GM19397 (cell line): ENCODE measurements around the gene SYT7.

ENCODE experiments used
- ATAC-seq: cut with Tn5 transposase; IDR thresholded peaks from one replicate; pipeline ENCODE4 v1.9.1; 2021; ENCODE audit warnings: mild to moderate bottlenecking, moderate library complexity; ENCODE audit not compliant: unreplicated experiment

SYT7 gene

DNA sequence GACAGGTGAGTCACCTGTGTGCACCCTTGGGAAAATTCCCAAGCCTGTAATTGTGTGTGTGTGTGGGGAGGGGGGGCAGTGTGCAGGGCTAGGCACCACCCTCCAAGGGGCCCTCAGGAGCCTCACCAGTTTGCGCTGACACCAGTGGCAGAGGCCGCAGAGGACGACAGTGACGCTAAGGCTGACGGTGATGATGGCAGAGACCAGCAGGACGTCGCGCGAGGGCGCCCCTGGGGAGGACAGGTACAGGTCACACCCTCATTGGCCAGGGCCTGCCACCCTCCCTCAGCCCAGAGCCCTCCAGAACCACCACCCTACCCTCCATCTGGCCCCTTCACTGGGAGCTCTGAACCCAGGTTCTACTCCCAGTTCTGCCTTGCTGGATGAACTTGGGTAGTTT lies 24.9 kb downstream of the SYT7 start:
- ATAC-seq, result no peak

DNA sequence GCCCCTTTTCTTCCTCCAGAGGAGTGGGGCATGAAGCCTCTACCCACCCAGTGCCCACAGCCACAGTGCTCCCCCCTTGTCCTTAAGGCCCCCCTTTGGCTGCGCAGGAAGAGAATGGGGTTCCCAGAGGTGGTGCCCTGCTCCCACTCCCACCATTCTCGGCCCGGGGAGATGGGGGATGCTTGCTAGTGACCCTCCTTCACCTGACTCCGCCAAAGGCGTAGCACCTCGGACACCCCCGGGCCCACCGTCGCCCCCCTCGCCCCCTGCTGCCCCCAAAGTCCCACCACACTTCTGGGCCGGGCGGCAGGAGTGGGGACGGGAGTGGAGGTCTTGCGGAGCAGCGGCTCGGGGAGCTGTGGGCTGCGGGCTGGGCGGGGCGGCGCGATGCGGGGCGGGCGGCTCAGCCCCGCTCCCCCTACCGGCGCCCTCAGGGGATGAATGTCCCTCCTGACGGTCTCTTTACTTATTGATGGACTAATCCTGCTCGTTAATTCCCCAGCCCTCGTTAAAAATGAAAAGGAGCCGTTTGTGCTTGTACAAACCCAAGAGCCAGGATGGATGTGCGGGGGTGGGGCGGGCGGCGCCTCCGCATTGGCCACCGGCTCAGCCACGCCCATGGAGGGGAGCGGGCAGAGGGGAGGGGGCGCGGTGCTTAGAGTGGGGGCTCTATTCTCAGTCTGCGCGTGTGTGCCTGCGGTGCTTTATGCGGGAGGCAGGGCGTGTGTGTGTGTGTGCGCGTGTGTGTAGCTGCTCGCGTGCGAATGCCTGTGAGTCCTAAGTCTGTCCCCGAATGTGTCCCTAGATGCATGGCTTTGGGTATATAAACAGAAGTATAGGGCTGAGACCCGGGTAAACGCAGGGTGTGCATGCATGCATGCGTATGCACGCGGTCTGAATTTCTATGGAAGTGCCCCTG lies 25.6 kb downstream of the SYT7 start:
- ATAC-seq, result no peak

DNA sequence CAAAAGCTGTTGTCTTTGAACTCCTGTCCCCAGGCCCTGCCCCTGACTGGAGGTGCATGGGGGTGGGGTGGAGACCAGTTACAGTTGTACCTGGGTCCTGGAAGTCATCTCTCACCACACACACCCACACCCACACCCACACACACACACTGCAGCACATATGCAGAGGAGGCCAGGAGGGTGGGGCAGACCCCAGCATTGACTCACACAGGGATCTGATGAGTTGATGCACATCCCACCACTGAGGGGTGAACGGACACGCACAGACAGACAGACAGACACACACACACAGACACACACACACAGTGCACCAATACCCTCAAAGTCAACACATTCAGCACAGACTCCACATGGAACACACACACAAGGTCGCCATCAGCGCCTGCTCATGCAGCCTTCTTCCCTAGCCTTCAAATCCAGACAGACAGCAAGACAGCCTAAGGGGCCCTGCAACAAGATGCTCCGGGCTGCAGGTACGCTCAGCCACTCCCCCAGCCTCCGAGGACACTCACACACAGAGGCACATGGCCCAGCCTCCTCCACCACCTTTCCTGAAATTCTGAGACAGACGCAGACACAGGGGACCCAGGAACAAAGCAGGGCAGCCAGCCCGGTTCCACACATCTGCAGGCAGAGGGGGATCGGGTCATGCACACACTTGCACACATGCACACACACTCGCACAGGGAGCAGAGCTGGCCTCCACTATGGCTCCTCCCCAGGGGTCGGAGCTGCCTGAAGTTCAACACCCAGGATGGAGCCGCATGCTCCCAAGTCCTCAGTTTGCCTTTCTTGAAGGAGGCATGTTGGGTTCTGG lies 26.5 kb downstream of the SYT7 start:
- ATAC-seq, result no peak

DNA sequence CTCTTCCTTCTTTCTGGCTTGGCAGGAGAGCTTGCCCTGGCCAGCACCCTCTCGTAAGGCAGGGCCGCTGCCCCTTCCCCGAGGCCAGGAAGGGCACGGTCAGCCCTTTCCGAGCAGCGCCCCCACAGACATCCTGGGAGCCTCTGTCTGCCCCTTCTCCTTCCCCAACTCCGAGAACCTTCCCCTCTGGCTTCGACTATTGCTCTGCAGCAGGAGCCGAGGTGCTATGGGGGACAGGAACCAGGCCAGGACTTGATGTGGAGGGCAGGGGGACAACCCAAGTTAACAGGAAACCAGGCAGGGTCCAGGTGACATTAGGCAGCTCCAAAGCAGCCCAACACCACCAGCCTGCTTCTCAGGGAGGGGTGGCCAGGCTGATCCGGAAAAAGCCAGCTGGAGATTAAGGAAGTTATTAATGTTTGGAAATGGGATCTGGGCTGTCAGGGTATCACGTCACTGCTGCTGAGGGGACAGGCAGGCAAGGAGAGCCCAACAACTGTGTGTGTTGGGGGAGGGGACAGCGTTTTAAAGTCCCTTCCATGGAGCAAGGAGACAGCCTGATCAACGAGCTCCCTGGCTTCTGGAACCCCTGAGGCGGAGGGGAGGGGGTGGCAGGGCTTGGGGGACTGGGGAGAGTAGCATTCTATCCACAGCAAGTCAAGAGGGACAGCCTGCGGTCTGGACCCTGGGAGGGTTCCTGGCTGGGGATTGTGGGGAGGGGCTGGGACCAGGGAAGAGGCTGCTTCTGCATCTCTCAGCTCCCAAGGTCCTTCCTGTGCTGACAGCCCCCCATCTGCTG lies 27.3 kb downstream of the SYT7 start:
- no peak for ATAC-seq

DNA sequence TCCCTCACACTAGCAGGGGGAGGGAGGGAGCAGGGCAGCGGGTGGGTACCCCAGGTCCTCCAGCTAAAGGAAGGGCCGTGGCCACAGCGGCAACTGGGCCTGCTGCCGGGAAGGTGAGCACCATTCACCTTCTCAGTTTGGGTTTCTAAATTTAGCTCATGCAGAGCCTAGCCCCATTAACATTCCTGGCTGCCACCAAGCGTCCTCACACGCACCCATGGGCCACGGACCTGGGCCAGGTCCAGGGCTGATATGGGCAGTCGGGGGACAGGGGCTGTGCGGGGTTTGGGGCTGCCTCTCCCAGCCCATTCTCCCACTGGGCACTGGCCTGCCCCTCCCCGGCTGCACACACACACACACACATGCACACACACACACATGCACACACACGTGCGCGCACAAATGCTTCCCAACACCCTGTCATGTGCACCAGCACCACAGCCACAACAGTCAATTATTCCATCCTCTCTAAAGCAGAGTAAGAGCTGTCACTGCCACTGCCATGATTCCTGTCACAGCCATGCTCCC lies 28.7 kb downstream of the SYT7 start:
- no peak for ATAC-seq

DNA sequence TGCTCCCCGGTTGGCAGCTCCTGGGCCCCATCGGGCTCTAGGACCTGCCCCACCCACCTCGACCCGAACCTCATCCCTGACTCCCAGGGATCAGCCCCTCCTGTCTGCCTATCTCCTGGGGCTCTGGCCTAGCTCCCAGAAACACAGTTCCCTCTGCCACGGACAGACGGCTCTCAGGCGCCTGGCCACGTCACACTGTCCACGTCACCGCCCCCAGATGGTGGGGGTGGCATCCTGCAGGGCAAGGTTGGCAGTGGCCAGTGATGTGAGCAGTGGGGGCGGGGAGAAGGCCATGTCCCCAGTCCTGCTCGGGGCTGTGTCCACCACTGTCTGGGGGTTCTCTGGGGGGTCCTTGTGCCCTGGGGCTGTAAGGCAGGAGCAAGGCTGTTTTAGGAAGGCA lies 29.2 kb downstream of the SYT7 start:
- ATAC-seq, result no peak

DNA sequence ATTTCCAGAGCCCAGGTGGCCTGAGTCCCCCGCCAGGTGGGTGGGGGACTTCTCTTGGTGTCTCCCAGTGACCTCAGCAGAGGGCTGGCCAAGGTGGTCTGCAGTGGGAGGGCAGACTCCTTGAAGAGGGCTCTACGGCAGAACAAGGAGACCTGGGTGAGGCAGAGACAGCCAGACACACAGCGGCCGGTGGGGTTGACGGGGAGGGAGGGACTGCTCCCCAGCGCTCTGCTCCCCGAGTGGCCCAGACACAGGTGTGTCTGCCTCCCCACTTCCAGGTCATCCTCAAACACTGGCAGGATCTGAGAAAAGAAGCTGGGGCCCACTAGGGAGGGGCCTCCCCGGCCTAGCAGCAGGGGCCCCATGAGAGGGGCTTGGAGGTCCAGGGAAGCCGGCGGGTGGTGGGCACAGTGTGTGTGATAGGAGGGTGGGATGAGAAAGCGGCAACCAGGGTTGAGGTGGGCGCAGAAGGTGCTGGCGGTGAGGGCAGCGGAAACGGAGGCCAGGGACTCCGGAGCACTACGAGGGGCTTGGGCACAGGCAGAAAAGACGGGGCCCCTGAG lies 30.1 kb downstream of the SYT7 start:
- ATAC-seq, result no peak

DNA sequence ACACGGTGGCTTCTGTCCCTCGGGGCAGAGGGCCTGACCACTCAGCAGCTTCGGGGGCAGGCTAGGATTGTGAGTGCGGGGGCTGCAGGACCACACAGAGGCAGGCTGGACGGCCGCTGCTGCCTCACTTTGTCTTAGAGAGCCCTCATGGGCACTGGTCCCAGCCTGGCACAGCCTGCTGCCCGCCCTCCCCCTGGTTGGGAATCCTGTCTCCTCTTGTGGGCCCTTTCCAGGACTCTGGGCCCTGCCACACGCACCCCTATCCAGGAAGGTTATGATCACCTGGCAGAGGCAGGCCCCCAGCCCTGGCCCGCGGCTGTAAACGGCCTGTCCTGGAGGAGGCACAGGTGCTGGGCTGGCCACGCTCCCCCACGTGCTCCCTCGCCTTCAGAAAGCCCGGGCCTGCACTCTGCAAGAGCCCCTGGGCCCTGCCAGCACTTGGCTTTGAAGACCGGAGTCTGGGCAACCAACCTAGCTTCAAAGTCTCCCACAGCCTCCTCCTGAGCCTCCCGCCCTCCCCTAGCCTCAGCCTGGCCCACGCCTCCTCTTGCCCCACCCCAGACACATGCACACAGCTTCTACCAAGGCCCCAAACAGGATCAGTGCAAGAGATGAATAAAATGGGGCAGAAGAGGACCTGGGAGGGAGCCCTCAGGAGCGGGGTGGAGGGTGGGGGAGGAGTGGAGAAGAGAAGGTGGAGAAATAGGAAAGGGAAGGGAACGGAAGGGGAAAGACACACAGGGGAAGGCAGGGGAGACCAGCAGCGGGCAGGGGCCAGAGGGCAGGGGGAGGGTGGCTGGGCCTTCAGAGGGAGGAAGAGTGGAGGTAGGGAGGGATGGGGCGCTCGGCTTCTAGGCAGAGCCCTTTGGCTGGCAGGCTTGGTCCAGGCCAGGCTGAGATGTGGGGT lies 31.0 kb downstream of the SYT7 start:
- no peak for ATAC-seq

DNA sequence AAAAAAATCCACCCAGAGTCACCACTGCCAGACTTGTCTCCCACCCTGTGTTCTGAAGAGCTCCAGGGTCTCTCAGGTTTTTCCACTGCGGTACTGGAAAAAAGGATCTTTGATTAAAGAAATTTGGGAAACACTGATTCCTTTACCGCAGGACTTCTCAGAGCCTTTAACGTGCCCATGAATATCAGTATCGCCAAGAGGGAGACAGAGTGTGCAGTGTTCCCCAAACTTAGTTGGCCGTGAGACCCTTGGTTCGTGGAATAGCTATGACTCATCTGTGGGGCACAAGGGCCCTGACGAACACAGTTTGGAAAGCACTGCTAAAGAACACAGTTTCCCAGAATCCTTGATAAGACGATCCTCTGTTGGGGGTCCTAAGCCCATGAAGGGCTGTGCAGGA lies 31.7 kb downstream of the SYT7 start:
- no peak for ATAC-seq

DNA sequence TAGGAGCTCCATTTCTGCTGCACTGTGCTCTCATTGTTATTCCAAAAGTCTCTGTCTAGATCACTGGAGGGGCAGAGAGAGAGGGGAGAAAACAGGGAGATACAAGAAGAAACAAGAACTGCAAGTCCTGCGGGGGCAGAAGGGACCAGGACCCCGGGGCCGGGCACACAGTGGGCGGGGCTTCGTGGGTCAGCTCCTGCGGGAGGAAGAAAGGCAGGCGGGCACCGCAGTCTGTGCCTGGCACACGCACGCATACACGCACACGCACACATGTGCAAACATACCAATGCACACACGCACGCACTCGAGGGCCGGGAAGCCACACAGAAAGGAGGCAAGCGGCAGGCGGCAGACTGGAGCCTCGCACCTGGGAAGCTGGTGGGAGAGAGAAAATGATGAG lies 33.6 kb downstream of the SYT7 start:
- no peak for ATAC-seq

DNA sequence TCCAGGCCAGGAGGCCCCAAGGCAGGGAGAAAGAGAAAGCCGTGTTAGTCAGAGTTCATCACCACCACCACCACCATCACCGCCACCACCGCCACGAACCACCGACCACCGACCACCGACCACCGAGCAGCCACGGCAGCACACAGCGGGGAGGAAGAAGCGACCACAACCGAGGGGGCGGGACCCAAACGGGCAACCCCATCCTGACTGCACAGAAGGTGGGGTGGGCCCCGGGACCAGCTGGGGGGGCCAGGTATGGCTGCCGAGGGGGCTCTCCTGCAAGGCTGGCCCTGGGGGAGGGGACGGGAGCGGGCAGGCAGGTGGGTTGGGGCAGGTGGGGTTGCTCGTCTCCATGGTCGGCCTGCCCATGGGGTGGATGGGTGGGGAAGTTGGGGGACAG lies 34.2 kb downstream of the SYT7 start:
- no peak for ATAC-seq

DNA sequence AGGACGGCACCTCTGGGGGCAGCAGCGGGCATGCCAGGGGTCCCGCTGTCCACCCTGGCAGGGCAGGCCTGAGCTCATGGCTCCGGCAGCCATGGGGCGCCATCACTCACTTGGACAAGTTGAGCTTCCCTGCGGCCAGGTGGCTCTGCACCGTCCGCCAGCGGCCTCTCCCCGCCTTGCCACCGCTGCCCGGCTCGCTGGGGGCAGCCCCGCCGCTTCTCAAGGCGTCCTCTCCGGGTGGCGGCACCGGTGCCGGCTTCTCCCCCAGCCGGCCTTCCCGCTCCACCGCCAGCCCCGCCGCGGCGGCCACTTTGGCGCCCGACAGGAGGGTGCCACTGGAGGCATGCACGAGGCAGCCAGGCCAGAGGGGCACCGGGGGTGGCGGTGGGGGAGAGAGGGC lies 35.0 kb downstream of the SYT7 start:
- no peak for ATAC-seq

DNA sequence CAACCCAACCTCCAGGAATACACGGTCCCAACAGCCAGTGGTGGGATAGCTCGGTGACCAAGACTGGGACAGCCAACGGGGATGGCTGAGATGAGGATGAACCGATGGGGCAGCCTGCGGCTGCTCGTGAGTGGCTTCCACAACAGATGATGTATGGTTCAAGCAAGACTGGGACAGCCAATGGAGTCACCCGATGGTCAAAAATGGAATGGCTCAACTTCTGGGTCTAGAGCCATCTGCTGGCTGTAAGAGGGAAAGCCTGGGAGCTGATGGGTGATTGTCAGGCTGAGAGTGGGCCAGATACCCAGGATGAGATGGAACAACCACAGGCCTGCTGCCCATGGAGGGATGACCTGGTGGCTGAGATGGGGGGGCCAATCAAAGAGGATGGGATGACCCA lies 35.5 kb downstream of the SYT7 start:
- no peak for ATAC-seq

DNA sequence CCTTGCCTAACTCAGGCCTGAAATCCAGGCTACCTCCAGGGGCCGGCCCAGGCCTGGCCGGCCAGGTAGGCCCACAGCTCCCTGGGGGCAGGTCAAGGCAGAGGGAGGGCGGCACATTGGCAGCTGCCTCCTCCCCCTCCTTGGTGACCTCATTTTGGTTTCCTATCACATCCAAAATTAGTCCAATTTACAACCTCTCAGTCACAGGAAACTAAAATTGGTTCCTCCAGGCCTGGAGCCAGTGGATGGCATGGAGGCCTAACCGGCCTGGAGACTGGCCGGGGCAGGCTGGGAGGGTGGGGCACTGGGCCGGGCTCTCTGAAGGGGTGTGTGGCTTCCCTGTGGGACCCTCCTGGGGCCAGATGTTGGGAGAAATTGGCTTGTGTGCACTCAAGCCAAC lies 36.4 kb downstream of the SYT7 start:
- no peak for ATAC-seq

DNA sequence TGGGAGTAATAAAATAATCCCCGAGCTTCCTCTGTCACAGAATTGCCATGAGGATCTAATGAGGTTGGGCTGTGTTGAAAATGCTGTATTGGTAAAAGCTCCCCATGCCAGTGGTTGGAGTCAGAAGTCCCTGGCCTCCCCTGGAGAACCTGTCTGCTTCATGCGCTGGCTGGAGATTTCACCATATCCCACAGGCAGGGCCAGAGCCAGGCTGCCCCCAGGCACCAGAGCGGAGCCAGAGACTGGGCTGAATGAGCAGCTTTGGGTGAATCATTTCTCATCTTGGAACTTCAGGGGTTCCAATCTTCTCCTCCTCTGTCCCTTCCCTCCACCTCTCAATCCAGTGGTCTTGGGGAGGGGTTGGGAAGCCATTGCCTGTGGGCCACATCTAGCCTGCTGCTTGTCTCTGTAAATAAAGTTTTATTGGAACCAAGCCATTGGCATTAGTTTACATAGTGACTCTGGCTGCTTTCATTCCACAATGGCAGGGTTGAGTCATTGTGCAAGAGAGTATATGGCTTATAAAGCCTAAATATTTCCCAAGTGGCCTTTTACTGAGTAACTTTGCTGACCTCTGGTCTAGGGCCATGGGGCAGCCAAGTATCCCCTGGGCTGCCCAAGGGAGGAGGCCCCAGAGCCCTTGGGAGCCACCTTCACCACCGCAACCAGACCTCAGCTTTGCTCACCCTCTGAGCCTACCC lies 37.1 kb downstream of the SYT7 start:
- ATAC-seq, result no peak

DNA sequence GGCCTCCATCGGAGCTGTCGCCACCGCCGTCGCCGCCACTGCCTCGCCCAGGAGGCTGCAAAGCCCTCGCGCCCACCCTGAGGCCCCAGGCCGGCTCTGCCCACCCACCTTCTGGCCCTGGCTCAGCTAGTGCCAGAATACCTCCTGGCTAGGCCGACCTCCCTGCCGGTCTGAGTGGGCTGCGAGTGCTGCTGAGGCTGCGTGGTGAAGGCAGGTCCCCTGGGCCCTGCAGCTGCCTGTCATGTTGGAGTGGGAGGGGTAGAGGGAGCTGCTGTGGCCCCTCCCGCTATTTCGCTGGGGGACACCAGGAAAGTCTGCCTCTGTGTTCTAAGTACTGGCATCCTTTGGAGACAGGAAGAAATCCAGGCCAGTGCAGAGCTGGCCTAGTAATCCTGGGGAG lies 38.2 kb downstream of the SYT7 start:
- ATAC-seq, result no peak

DNA sequence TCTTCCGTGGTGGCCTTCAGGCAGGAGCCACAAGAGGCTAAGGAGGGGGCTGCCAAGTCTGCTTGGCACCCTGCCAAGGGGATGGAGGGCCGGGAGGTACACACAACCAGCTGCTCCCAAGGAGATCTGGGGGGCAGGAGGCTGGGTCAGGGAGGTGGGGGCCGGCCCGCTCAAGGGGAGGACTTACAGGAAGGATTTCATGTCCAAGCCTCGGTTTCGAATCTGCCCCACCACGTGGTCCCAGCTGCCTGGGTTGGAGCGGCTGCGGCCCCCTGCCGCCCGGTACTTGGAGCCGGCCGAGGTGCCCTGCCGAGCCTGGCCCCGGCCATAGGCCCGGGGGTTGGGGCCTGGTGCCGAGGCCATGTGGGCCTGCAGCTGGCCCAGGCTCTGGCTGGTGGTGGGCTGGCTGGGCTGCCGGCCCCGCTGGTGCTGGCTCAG lies 38.8 kb downstream of the SYT7 start:
- ATAC-seq, result no peak

DNA sequence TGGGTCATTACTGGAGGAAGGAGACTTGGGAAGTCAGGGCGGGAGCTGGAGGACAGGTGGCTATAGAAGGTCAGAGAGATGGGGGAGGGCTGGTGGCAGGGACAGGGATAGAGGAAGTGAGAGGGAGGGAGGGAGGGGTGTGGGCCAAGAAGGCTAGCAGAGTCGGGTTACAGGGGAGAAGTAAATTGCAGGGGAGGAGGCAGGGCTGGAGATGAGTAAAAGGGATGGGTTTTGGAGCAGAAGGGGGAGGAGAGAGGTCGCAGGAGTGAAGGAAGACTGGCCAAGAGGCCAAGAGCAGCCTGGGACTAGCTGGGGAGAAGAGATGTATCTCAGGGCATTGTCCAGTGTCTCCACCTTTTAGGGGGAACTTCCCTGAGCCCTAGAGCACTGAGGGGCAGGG lies 39.3 kb downstream of the SYT7 start:
- no peak for ATAC-seq

DNA sequence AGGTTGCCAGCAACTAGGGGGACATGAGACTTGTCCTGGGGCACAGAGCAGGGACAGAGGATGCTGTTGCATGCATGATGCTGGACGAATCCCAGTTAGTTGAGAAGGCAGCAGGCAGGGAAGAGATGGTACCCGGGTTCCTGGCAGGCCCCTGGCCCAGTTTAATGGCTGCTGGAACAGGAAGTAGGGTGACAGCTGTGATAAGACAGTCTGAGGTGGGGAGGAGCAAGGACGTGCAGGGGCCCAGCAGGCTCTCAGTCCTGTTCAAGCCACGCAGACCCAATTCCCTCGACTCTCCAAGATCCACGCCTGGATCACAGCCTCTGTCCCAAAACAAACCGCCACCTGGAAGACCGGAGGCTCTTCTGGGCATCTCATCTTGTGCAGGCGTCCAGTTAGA lies 40.3 kb downstream of the SYT7 start:
- ATAC-seq, result no peak
